ENCODE results near the gene COMT.

DNA sequence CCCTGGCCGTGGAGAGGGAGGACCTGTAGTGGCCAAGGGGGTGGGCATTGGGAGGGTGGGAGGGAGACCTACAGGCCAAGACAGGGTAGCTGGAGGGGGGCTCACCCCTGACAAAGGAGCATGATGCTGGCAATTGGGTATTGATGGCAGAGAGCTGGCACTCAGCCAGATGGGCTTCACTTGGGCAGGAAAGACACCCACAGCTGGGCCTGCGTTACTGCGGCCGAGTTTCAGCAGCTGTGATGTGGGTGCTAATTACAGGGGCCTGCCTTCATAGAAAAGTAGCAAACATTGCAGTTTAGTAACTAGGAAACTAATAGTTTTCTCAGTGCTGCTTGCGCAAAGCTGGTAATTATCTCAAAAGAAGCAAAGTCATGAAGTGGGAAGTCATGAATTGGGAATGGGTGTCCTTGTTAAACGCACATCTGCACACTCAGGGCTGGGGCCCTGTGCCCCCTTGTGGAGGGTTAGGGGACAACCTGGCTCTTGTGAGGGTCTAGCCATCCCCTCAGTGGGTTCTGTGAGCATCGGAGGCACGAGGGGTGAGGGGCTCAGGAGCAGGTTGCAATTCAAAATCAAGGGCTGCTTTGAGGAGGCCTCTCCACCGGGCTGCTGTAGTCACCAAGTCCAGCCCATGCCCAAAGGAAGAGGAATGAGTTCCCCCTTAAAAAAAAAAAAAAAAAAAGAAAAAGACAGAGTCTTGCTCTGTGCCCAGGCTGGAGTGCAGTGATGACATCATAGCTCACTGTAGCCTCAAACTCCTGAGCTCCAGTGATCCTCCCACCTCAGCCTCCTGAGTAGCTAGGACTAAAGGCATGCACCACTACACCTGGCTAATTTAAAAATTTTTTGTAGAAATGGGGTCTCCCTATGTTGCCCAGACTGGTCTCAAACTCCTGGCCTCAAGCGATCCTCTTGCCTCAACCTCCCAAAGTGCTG lies 24.5 kb downstream of the COMT start:
- TF ChIP-seq, protein P1, sequence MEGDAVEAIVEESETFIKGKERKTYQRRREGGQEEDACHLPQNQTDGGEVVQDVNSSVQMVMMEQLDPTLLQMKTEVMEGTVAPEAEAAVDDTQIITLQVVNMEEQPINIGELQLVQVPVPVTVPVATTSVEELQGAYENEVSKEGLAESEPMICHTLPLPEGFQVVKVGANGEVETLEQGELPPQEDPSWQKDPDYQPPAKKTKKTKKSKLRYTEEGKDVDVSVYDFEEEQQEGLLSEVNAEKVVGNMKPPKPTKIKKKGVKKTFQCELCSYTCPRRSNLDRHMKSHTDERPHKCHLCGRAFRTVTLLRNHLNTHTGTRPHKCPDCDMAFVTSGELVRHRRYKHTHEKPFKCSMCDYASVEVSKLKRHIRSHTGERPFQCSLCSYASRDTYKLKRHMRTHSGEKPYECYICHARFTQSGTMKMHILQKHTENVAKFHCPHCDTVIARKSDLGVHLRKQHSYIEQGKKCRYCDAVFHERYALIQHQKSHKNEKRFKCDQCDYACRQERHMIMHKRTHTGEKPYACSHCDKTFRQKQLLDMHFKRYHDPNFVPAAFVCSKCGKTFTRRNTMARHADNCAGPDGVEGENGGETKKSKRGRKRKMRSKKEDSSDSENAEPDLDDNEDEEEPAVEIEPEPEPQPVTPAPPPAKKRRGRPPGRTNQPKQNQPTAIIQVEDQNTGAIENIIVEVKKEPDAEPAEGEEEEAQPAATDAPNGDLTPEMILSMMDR (IDR thresholded peaks at IDR 0.05): peak; percentile 49
- no peak for TF ChIP-seq POLR2AphosphoS5 (IDR thresholded peaks at IDR 0.05; ENCODE audit: low read depth, low read length)
- TF ChIP-seq SIN3A (IDR thresholded peaks at IDR 0.05; ENCODE audit: borderline replicate concordance, insufficient read depth, low read depth, low read length): no peak
- TF ChIP-seq, protein P2, sequence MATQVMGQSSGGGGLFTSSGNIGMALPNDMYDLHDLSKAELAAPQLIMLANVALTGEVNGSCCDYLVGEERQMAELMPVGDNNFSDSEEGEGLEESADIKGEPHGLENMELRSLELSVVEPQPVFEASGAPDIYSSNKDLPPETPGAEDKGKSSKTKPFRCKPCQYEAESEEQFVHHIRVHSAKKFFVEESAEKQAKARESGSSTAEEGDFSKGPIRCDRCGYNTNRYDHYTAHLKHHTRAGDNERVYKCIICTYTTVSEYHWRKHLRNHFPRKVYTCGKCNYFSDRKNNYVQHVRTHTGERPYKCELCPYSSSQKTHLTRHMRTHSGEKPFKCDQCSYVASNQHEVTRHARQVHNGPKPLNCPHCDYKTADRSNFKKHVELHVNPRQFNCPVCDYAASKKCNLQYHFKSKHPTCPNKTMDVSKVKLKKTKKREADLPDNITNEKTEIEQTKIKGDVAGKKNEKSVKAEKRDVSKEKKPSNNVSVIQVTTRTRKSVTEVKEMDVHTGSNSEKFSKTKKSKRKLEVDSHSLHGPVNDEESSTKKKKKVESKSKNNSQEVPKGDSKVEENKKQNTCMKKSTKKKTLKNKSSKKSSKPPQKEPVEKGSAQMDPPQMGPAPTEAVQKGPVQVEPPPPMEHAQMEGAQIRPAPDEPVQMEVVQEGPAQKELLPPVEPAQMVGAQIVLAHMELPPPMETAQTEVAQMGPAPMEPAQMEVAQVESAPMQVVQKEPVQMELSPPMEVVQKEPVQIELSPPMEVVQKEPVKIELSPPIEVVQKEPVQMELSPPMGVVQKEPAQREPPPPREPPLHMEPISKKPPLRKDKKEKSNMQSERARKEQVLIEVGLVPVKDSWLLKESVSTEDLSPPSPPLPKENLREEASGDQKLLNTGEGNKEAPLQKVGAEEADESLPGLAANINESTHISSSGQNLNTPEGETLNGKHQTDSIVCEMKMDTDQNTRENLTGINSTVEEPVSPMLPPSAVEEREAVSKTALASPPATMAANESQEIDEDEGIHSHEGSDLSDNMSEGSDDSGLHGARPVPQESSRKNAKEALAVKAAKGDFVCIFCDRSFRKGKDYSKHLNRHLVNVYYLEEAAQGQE (IDR thresholded peaks at IDR 0.05; ENCODE audit: insufficient read depth in 1 of 2, low read depth in 2 of 2, low read length in 1 of 2): no peak
- no peak for TF ChIP-seq TCF7L2 (IDR thresholded peaks at IDR 0.05; ENCODE audit: low read depth, low read length)

Measured in Panc1 (cell line).